Left lung (tissue), 10 donors: ENCODE measurements around the gene CDK5. TPM values are rescaled to one million over a fixed set of nuclear protein-coding genes. Genes with fewer than 3 reads are reported as not detected.

Source experiments
- ATAC-seq: fragments of 200-7000 bp; cut with Tn5 transposase; one replicate; pipeline ENCODE4 v1.9.1; 2020; ENCODE audit warnings: moderate library complexity
- DNase-seq, 4 donors: peaks; one replicate each; pipeline ENCODE4 v3.0.0-alpha.2; 2013 to 2020
- H3K27ac ChIP-seq, 2 donors: fragments of 200-600 bp; sonication (generic) in 1 of 2; one replicate each; pipeline versions ENCODE4 v1.5.0 to v1.8.0; 2020 to 2021
- H3K27me3 ChIP-seq, 2 donors: fragments of 200-600 bp; sonication (generic) in 1 of 2; one replicate each; pipeline versions ENCODE4 v1.5.0 to v1.8.0; 2020 to 2021
- H3K36me3 ChIP-seq, 2 donors: fragments of 200-600 bp; sonication (generic) in 1 of 2; one replicate each; pipeline versions ENCODE4 v1.5.0 to v1.8.0; 2020 to 2021
- H3K4me1 ChIP-seq, 2 donors: fragments of 200-600 bp; one replicate each; pipeline ENCODE4 v1.8.0; 2021
- H3K4me3 ChIP-seq, 2 donors: fragments of 200-600 bp; sonication (generic) in 1 of 2; one replicate each; pipeline versions ENCODE4 v1.5.0 to v1.8.0; 2020 to 2021; ENCODE audit warnings: mild to moderate bottlenecking in 1 of 2
- H3K9me3 ChIP-seq, 2 donors: fragments of 200-600 bp; sonication (generic) in 1 of 2; one replicate each; pipeline versions ENCODE4 v1.5.0 to v1.8.0; 2020 to 2021
- CTCF ChIP-seq, 2 donors: fragments of 200-600 bp; sonication (generic) in 1 of 2; IDR thresholded peaks; one replicate each; pipeline versions ENCODE4 v1.5.0 to v1.8.0; 2021; ENCODE audit warnings: antibody characterized with exemption in 2 of 2
- intact Hi-C, 2 donors: fragments of 100-400 bp; cut with DNase I; formaldehyde crosslinking; loops; one replicate each; pipeline versions ENCODE4 v1.11.2 to v1.14.2; 2022
- polyA plus RNA-seq, 6 donors: library from polyadenylated mRNA; unstranded; fragments of 120-200 nt; gene quantifications; one replicate each; pipeline ENCODE4 v1.2.1, GENCODE V29; 2013; ENCODE audit not compliant: insufficient read length in 6 of 6
- total RNA-seq, 2 donors: library from RNA; stranded (reverse); fragmentation: NEBNext Ultra II Directional; extraction: Animal tissue kit (Norgen Biotek cat#: 25700); gene quantifications; one replicate each; pipeline ENCODE4 v1.2.1, GENCODE V29; 2021
- donor health status: DM: no; HTN: yes; CAD: no.
- donor health status: DM: no; HTN: no; CAD: no.

The CDK5 gene
- total and polyA plus RNA-seq, 8 donors: 13.8 to 17.1 (median 14.7) TPM

- intact Hi-C loops: no loop called here
- Histone ChIP-seq H3K27ac (peak overlapping the region in 1 of 2 donors; percentile 33), H3K27me3 (peaks cover 0 to 12% of the 10 kb centered on the region in 2 donors), H3K4me1 (peaks cover 26 to 78% of the 10 kb centered on the region in 2 donors), H3K9me3 (no peaks in the 10 kb centered on the region), H3K4me3 (no peak overlapping the region), H3K36me3 (no peaks in the 10 kb centered on the region)
- DNase-seq (no peak), ATAC-seq (no peak)
- no peak for TF ChIP-seq CTCF (IDR thresholded peaks at IDR 0.05)
These were observed 33.3 kb upstream of the CDK5 start for GRCh38 chr7:151091003-151091402.

GRCh38 chr7:151089893-151090730 is 32.4 kb upstream of the CDK5 start:
- Histone ChIP-seq H3K27me3 (peaks cover 0 to 12% of the 10 kb centered on the region in 2 donors), H3K36me3 (no peaks in the 10 kb centered on the region), H3K4me3 (peak overlapping the region in 1 of 2 donors; percentile 87), H3K4me1 (peaks cover 30 to 85% of the 10 kb centered on the region in 2 donors), H3K27ac (peak overlapping the region; percentile 88 to 92), H3K9me3 (no peaks in the 10 kb centered on the region)
- no peak for ATAC-seq
- DNase-seq: peak in 1 of 4 donors; percentile 63
- no peak for TF ChIP-seq CTCF (IDR thresholded peaks at IDR 0.05)
- intact Hi-C loops: no loop called here

GRCh38 chr7:151088856-151089699 is 31.4 kb upstream of the CDK5 start:
- Histone ChIP-seq H3K4me3 (peak overlapping the region; percentile 67 to 87), H3K4me1 (peaks cover 30 to 85% of the 10 kb centered on the region in 2 donors), H3K9me3 (no peaks in the 10 kb centered on the region), H3K27ac (peak overlapping the region; percentile 88 to 92), H3K36me3 (no peaks in the 10 kb centered on the region), H3K27me3 (peaks cover 0 to 12% of the 10 kb centered on the region in 2 donors)
- ATAC-seq (peak; percentile 43), DNase-seq (peak in 3 of 4 donors; percentile 71 to 93 (median 89))
- intact Hi-C loops: no loop called here
- TF ChIP-seq CTCF (IDR thresholded peaks at IDR 0.05): no peak

- intact Hi-C loops: no loop called here
These were observed 30.5 kb upstream of the CDK5 start for GRCh38 chr7:151088019-151088855.

More at GRCh38 chr7:151088019-151088855, 30.5 kb upstream of the CDK5 start:
- DNase-seq (peak in 1 of 4 donors; percentile 73), ATAC-seq (no peak)
- Histone ChIP-seq H3K27me3 (peaks cover 0 to 12% of the 10 kb centered on the region in 2 donors), H3K36me3 (no peaks in the 10 kb centered on the region), H3K4me3 (peak overlapping the region; percentile 67 to 87), H3K27ac (peak overlapping the region; percentile 88 to 92), H3K9me3 (no peaks in the 10 kb centered on the region), H3K4me1 (peaks cover 30 to 83% of the 10 kb centered on the region in 2 donors)
- TF ChIP-seq CTCF (IDR thresholded peaks at IDR 0.05): no peak
